ENCODE measurements around the gene ARHGEF25. TPM values are rescaled to one million over a fixed set of nuclear protein-coding genes. Genes with fewer than 3 reads are reported as not detected.

ARHGEF25 gene
- total RNA-seq, 1 experiment from 2014 or later = 12.9 TPM

GRCh38 chr12:57626111-57626920, 15.1 kb downstream of the ARHGEF25 start:
- Histone ChIP-seq H3K4me1 (replicated peaks; ENCODE audit: insufficient read depth) (no peaks in the 10 kb centered on the region), H3K79me2 (ENCODE audit: low read depth) (no peaks in the 10 kb centered on the region), H2AFZ (no peak overlapping the region), H3K4me2 (no peak overlapping the region), H3K27me3 (ENCODE audit: insufficient read depth, low read depth) (peaks cover 30% of the 10 kb centered on the region), H3K9me3 (ENCODE audit: insufficient read depth, low read depth) (no peaks in the 10 kb centered on the region), H3K36me3 (ENCODE audit: low read depth) (no peaks in the 10 kb centered on the region), H3K9me2 (ENCODE audit: insufficient read depth) (no peaks in the 10 kb centered on the region), H3K4me3 (no peak overlapping the region), H4K20me1 (ENCODE audit: insufficient read depth) (no peaks in the 10 kb centered on the region), H3F3A (ENCODE audit: insufficient read depth, low read depth) (no peaks in the 10 kb centered on the region), H3K27ac (no peak overlapping the region)
- TF ChIP-seq EZH2 (IDR thresholded peaks at IDR 0.05; ENCODE audit: low read depth) (no peak), CTCF (conservative IDR thresholded peaks at IDR 0.05) (no peak)
- ChIA-PET CTCF (no interaction called here), POLR2A (ENCODE audit: unreplicated experiment) (no interaction called here)
- no TSS peak for BruUV-seq (replicated peaks)
- intact Hi-C loops (cut with micrococcal nuclease; ENCODE audit: unreplicated experiment) = no loop called here
- no peak for DNase-seq

GRCh38 chr12:57626921-57627445, 15.7 kb downstream of the ARHGEF25 start:
- Histone ChIP-seq H3K4me3 (no peak overlapping the region), H3K27ac (no peak overlapping the region), H3K4me1 (replicated peaks; ENCODE audit: insufficient read depth) (no peaks in the 10 kb centered on the region), H3K4me2 (no peak overlapping the region), H3K27me3 (ENCODE audit: insufficient read depth, low read depth) (peaks cover 24% of the 10 kb centered on the region), H3K9me3 (ENCODE audit: insufficient read depth, low read depth) (no peaks in the 10 kb centered on the region), H2AFZ (no peak overlapping the region), H4K20me1 (ENCODE audit: insufficient read depth) (no peaks in the 10 kb centered on the region), H3K9me2 (ENCODE audit: insufficient read depth) (no peaks in the 10 kb centered on the region), H3K36me3 (ENCODE audit: low read depth) (no peaks in the 10 kb centered on the region), H3F3A (ENCODE audit: insufficient read depth, low read depth) (no peaks in the 10 kb centered on the region), H3K79me2 (ENCODE audit: low read depth) (no peaks in the 10 kb centered on the region)
- CTCF ChIA-PET = no interaction called here
- no peak for DNase-seq
- no TSS peak for BruUV-seq (replicated peaks)
- TF ChIP-seq CTCF (conservative IDR thresholded peaks at IDR 0.05) = no peak
- TF ChIP-seq EZH2 (IDR thresholded peaks at IDR 0.05; ENCODE audit: low read depth) = no peak
- POLR2A ChIA-PET (ENCODE audit: unreplicated experiment) = no interaction called here
- intact Hi-C loops (cut with micrococcal nuclease; ENCODE audit: unreplicated experiment) = no loop called here

- H4K20me1 ChIP-seq (ENCODE audit: insufficient read depth) = no peaks in the 10 kb centered on the region
- no peaks in the 10 kb centered on the region for H3F3A ChIP-seq (ENCODE audit: insufficient read depth, low read depth)
- no peaks in the 10 kb centered on the region for H3K4me1 ChIP-seq (replicated peaks; ENCODE audit: insufficient read depth)
- intact Hi-C loops (cut with micrococcal nuclease; ENCODE audit: unreplicated experiment) = no loop called here
- no TSS peak for BruUV-seq (replicated peaks)
- H3K9me2 ChIP-seq (ENCODE audit: insufficient read depth) = no peaks in the 10 kb centered on the region
- H3K79me2 ChIP-seq (ENCODE audit: low read depth) = no peaks in the 10 kb centered on the region
- TF ChIP-seq EZH2 (IDR thresholded peaks at IDR 0.05; ENCODE audit: low read depth) (no peak), CTCF (conservative IDR thresholded peaks at IDR 0.05) (no peak)
- no peaks in the 10 kb centered on the region for H3K36me3 ChIP-seq (ENCODE audit: low read depth)
- no peaks in the 10 kb centered on the region for H3K9me3 ChIP-seq (ENCODE audit: insufficient read depth, low read depth)
- H3K27ac ChIP-seq = no peak overlapping the region
- DNase-seq = no peak
- H3K4me2 ChIP-seq = no peak overlapping the region
- ChIA-PET CTCF (no interaction called here), POLR2A (ENCODE audit: unreplicated experiment) (interaction anchor here (0.6 kb wide), 1 partner anchor 36 kb away, joined by 3 read pairs; no protein-coding TSS in a partner anchor)
- H2AFZ ChIP-seq = no peak overlapping the region
- H3K27me3 ChIP-seq (ENCODE audit: insufficient read depth, low read depth) = peaks cover 17% of the 10 kb centered on the region
- H3K4me3 ChIP-seq = no peak overlapping the region
These were observed 16.5 kb downstream of the ARHGEF25 start for GRCh38 chr12:57627501-57628279.

Data from PC-9 (cell line).